Islet of Langerhans (tissue), 1 donor: ENCODE results near the gene GREM1.

ENCODE experiments used
- FAIRE-seq: peaks from one replicate; lab custom pipeline; 2011; peaks lifted over from hg19 to GRCh38; lab: Jason Lieb, UNC

GREM1 gene

GRCh38 chr15:32698773-32699390 is 18.9 kb upstream of the GREM1 start:
- no peak for FAIRE-seq

DNA sequence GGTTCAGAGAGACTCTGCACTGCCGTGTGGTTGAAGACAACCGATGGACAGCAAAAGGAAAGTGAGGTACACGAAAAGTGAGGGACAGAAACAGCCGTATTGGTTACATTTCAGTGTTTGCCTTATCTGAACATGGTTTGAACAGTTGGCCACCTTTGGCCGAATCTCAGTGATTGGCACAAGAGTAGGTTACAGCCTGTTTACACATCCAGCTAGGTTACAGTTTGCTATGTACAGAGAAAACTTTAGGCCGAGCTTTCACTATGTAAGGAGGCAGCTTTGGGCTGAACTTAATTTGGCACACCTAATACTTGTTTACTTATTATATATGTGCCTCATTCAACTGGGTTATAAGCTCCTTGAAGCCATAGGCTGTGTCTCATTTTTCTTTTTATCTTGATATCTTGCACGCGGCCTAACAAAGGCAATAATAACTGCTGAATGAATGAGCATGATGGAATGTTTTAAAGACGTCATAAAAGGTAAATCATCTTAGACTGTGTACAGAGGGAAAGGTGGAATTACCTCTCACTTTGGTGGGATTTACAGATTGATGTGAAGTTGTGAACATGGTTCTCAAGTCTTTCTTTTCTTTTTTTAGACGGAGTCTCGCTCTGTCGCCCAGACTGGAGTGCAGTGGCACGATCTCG is 17.2 kb upstream of the GREM1 start:
- FAIRE-seq: no peak

- FAIRE-seq: no peak
Observed at GRCh38 chr15:32701863-32702262, 15.9 kb upstream of the GREM1 start.

DNA sequence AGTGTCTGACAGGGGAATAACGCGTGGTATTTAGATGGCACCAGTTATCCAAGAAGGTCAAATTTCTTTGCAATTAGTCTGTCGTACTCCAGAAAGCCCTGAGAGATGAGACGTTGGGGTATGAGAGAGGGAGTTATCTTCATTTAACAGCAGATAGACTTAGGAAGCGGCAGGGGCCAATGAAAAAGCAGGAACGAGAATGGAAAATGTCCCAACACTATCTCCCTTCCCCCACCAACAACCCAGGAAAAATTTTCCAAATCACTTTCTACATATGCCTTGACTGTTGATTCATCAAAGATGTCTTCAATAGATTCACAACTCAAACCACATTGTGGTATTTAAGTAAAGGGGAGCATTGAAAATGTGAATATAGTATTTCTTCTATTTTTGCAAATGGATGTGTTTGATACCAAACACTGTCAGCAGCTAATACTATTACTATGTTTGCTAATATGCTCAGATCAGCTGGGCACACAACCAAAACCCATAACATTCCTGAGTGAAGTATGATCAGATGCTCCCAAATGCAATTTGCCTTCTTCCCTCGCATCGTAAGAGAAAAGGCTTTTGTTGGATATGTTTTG is 13.3 kb upstream of the GREM1 start:
- no peak for FAIRE-seq

DNA sequence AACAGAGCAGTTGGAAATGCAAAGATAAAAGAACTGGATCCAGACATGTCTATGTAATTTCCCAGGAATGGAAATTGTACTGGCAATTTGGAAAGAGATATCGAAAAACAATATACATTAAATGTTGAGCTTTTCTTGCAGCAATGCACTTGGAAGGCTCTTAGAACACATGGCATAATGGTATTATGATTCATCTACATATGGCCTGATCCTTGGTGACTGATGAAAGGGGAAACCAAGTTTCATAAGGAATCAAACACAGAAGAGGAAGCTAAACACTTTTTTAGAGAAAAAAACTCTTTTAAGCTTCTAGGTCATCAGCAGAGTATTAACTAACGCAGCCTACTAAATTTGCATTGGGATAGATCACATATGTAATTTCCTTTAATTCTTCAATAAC is 12.4 kb upstream of the GREM1 start:
- FAIRE-seq: no peak

DNA sequence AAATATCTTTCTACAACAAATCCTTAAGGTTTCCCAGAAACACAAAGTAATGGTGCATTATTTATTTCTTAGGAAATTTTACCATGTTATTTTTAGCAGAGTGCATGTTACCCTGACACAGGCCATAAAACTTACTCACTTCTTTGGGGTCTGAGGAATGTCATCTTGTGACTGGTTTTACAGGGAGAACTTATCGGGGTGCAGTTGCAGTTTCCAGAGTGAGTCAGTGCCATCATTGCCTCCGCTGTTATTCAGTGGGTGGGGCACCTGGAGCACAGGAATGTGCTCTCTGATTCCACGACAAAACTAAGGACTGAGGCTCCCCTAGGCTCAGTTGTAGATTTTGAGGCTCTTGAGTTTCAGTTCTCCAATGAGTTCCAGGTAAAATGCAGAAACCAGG is 11.1 kb upstream of the GREM1 start:
- FAIRE-seq: no peak

GRCh38 chr15:32707436-32707835 is 10.4 kb upstream of the GREM1 start:
- no peak for FAIRE-seq

GRCh38 chr15:32709295-32710033 is 8.3 kb upstream of the GREM1 start:
- no peak for FAIRE-seq

DNA sequence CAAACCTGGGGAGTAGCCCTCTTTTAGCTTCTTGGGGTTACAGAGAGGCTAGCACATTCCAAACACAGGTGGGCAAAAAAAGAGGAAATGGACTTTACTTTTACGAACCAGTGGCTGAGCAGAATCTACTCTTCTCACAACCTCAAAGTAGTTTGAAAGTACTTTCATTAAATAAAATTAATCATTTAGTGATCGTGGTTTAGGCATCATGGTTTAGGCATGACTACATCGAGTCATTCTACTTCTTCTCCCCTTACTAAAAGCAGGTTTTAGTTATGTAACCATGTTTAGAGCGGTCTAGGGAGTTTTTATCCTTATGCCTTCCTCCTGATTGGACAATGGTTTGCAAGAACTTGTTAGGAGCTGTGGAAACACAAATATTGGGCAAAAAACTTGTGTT is 2.5 kb upstream of the GREM1 start:
- FAIRE-seq: no peak

DNA sequence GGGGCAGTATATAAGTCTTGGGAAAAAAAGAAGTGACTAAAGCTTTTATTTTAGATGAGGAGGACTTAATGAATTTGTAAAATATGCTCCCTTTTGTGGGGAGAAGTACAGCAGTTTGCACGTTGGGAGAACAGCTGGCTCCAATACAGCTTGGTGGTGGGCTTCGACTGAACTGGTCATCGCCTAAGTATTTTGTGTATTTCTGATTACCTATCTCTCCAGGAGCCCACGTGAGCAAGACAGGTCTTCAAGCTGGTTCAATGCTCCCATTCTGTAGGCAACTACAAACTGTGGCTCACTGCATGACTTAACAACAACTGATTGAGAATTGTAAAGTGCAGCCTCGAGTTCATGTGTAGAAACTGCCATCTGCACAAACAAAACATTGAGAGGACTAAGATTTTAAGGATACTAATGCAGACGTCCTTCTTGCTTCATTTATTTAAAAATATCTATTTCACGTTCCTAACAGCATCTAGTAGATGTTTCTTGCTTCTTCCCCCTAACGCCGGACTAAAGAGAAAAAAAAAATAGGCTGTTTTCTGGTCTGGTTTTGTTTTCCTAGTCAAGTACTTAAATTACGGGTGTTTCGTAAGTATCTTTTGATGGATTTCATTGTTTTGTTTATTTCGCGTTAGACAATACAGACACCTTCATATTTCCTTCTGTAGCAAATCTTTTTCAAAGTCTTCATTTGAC is 1.4 kb upstream of the GREM1 start:
- FAIRE-seq: peak; percentile 86

GRCh38 chr15:32716915-32717425 is 834 bp upstream of the GREM1 start:
- FAIRE-seq: no peak

- FAIRE-seq: no peak
Observed at GRCh38 chr15:32718227-32718820, 520 bp downstream of the GREM1 start.

- no peak for FAIRE-seq
Observed at GRCh38 chr15:32718821-32719716, 1.3 kb downstream of the GREM1 start.

DNA sequence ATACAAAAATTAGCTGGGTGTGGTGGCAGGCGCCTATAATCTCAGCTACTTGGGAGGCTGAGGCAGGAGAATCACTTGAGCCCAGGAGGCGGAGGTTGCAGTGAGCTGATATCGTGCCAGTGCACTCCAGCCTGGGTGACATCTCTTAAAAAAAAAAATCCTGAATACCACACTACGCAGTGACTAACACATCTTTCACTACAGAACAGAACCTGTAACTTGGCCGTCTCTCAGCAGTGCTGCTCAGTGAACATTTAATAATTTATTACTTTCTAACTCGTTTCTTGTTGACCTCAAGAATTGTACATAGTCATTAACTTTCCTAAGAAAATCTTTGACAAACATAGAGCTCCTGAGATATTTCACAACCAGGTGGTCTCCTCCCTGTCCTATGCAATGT is 3.8 kb downstream of the GREM1 start:
- FAIRE-seq: no peak

GRCh38 chr15:32722136-32722535 is 4.3 kb downstream of the GREM1 start:
- FAIRE-seq: no peak

DNA sequence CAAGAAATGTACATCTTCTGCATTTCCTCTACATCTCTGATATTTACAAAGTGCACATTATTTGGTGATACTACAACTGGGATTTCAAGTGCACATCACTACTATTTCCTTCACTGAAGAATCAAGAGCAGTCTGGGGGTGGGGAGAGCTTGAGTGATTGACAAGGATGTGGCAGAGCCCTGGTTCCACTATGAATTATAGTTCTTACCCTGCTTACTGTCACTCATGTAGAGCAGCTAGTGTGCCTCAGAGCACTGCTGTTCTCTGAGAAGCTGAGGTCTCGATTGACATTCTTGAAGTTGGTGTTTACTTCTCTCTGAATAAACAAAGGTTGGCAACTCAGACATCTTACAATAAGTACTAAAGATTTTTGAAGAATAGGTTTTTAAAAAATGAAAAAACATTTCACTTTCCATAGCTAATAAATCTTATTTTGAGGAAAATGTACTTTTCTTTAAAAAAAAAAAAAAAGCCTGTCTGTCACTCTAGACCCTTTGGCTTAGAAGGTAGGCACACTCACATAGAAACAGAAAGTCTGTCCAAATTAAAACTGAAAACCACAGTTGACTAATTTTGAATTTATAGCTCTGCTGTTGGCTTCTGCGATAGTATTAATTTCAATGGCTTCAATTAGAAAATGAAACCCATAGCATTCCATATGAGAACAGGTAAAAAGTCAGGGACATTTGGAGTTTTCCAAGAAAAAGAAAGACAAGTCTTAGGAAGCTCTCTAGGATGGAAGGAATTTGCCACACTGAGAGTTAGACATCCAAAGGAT is 5.6 kb downstream of the GREM1 start:
- FAIRE-seq: no peak

DNA sequence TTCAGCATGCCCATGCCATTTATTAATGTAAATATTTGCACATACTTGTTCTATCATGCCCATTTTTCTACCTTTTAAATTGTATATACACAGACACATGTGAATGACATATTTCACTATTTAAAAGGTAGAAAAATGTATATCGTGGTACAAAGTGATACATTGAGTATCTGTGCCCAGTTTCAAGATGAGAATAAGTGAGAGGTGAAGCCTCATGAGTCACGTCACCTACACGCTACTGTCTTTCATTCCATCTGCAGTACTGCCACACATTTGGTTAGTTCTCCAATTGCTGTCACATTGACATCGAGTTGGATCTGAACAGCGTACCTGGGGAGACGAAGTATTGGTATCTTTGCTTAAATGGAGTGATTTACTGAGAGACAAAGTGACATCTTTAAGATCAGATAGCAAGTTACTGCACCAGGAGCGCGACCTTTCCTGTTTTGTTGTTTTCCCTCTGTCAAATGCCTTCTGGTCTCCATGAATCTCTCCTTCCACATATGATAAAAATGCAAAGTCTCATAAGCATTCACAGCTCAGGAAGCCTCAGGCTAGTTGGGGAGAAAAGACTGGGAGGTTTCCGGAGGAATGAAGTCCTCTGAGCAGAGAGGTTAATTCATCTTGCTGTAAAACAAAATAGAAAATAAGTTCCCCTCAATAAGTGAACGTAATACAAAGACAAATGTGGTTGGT is 12.0 kb downstream of the GREM1 start:
- no peak for FAIRE-seq

GRCh38 chr15:32730677-32731654 is 13.2 kb downstream of the GREM1 start:
- FAIRE-seq: no peak
